ENCODE data around the gene GNG8.

DNA sequence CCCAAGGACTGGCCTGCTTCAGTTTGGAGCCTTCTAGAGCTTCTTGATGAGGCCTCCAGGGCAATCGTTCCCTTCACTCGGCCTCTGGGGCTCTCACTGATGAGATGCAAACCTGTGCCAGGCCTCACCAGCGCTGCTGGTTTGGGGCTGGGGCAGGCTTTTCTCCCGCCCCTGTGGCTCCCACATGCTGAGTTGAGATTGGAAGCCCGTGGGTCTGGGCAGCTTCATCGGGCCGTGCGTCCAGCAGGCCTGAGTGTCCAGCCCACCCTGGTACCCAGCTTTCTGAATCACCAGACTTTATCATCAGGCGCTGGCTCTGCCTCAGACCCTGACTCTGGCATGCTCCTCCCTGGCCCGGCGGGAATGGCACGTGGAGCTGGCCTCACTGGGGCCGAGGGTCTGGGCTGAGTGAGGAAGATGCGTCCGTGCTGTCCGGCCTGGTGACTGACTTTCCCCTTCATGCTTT lies 30.6 kb downstream of the GNG8 start:
- TF ChIP-seq EZH2 (IDR thresholded peaks at IDR 0.05; ENCODE audit: borderline replicate concordance) (no peak), EZH2phosphoT487 (IDR thresholded peaks at IDR 0.05; ENCODE audit: low read depth, severe bottlenecking, unreplicated experiment) (no peak)
- TF ChIP-seq, protein P1, sequence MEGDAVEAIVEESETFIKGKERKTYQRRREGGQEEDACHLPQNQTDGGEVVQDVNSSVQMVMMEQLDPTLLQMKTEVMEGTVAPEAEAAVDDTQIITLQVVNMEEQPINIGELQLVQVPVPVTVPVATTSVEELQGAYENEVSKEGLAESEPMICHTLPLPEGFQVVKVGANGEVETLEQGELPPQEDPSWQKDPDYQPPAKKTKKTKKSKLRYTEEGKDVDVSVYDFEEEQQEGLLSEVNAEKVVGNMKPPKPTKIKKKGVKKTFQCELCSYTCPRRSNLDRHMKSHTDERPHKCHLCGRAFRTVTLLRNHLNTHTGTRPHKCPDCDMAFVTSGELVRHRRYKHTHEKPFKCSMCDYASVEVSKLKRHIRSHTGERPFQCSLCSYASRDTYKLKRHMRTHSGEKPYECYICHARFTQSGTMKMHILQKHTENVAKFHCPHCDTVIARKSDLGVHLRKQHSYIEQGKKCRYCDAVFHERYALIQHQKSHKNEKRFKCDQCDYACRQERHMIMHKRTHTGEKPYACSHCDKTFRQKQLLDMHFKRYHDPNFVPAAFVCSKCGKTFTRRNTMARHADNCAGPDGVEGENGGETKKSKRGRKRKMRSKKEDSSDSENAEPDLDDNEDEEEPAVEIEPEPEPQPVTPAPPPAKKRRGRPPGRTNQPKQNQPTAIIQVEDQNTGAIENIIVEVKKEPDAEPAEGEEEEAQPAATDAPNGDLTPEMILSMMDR (IDR thresholded peaks at IDR 0.05; ENCODE audit: poor library complexity), result no peak

Data from hepatocyte (in vitro differentiated cells).